ENCODE measurements around the gene ZNF195.
"Not testable (repeated sequence)": the region's sequence is repeated elsewhere in the genome, so short reads cannot be mapped to it uniquely, and the experiment has no call there.

ZNF195 gene

GRCh38 chr11:3402181-3402860 is 23.4 kb upstream of the ZNF195 start:
- DNase-seq (ENCODE audit: low read depth in 2 of 2): not testable (repeated sequence)

GRCh38 chr11:3401052-3401451 is 22.1 kb upstream of the ZNF195 start:
- not testable (repeated sequence) for DNase-seq (ENCODE audit: low read depth in 2 of 2)

GRCh38 chr11:3398509-3398908 is 19.6 kb upstream of the ZNF195 start:
- DNase-seq (ENCODE audit: low read depth in 2 of 2): not testable (repeated sequence)

GRCh38 chr11:3398106-3398505 is 19.2 kb upstream of the ZNF195 start:
- DNase-seq (ENCODE audit: low read depth in 2 of 2): not testable (repeated sequence)

GRCh38 chr11:3397210-3397609 is 18.3 kb upstream of the ZNF195 start:
- not testable (repeated sequence) for DNase-seq (ENCODE audit: low read depth in 2 of 2)

GRCh38 chr11:3395468-3395867 is 16.5 kb upstream of the ZNF195 start:
- not testable (repeated sequence) for DNase-seq (ENCODE audit: low read depth in 2 of 2)

GRCh38 chr11:3394956-3395355 is 16.0 kb upstream of the ZNF195 start:
- DNase-seq (ENCODE audit: low read depth in 2 of 2): not testable (repeated sequence)

GRCh38 chr11:3393450-3393849 is 14.5 kb upstream of the ZNF195 start:
- DNase-seq (ENCODE audit: low read depth in 2 of 2): not testable (repeated sequence)

- DNase-seq (ENCODE audit: low read depth in 2 of 2): no peak
Observed at GRCh38 chr11:3382613-3383285, 3.8 kb upstream of the ZNF195 start.

GRCh38 chr11:3381794-3382193 is 2.8 kb upstream of the ZNF195 start:
- no peak for DNase-seq (ENCODE audit: low read depth in 2 of 2)

GRCh38 chr11:3380706-3381545 is 2.0 kb upstream of the ZNF195 start:
- DNase-seq (ENCODE audit: low read depth in 2 of 2): no peak

GRCh38 chr11:3375552-3375951 is 3.4 kb downstream of the ZNF195 start:
- DNase-seq (ENCODE audit: low read depth in 2 of 2): no peak

- DNase-seq (ENCODE audit: low read depth in 2 of 2): no peak
Observed at GRCh38 chr11:3370311-3370870, 8.6 kb downstream of the ZNF195 start.

GRCh38 chr11:3369366-3369765 is 9.6 kb downstream of the ZNF195 start:
- DNase-seq (ENCODE audit: low read depth in 2 of 2): no peak

GRCh38 chr11:3368199-3368598 is 10.7 kb downstream of the ZNF195 start:
- no peak for DNase-seq (ENCODE audit: low read depth in 2 of 2)

- no peak for DNase-seq (ENCODE audit: low read depth in 2 of 2)
Observed at GRCh38 chr11:3367221-3367620, 11.7 kb downstream of the ZNF195 start.

- no peak for DNase-seq (ENCODE audit: low read depth in 2 of 2)
Observed at GRCh38 chr11:3359092-3359824, 19.7 kb downstream of the ZNF195 start.

- no peak for DNase-seq (ENCODE audit: low read depth in 2 of 2)
Observed at GRCh38 chr11:3357994-3358676, 20.8 kb downstream of the ZNF195 start.

- DNase-seq (ENCODE audit: low read depth in 2 of 2): no peak
Observed at GRCh38 chr11:3357302-3357701, 21.6 kb downstream of the ZNF195 start.

GRCh38 chr11:3356858-3357257 is 22.1 kb downstream of the ZNF195 start:
- no peak for DNase-seq (ENCODE audit: low read depth in 2 of 2)

GRCh38 chr11:3353066-3353465 is 25.9 kb downstream of the ZNF195 start:
- no peak for DNase-seq (ENCODE audit: low read depth in 2 of 2)
